ENCODE measurements around the gene DESI2.

DESI2 gene

GRCh38 chr1:244640917-244641316 is 12.0 kb upstream of the DESI2 start:
- ChIA-PET CTCF (no interaction called here), POLR2A (no interaction called here)

More at GRCh38 chr1:244640917-244641316, 12.0 kb upstream of the DESI2 start:
- Histone ChIP-seq H3K4me3 (ENCODE audit: low read depth, low read length) (no peak overlapping the region), H3K36me3 (ENCODE audit: control insufficient read depth in 2 of 2, insufficient read depth in 1 of 2, low read length in 2 of 2) (no peaks in the 10 kb centered on the region), H3K4me1 (ENCODE audit: control insufficient read depth, insufficient read depth, low read length) (no peaks in the 10 kb centered on the region), H3K27ac (ENCODE audit: extremely low read depth, low read depth, low read length) (no peak overlapping the region), H3K9me3 (ENCODE audit: control insufficient read depth, insufficient read depth, low read depth, low read length) (no peaks in the 10 kb centered on the region)
- TF ChIP-seq GLIS1 (tag by site-specific recombination; IDR thresholded peaks at IDR 0.05) (no peak), PRDM6 (tag by site-specific recombination; IDR thresholded peaks at IDR 0.05) (no peak), ZNF19 (tag by site-specific recombination; IDR thresholded peaks at IDR 0.05; ENCODE audit: low read depth) (no peak), ZFHX2 (tag by site-specific recombination; conservative IDR thresholded peaks at IDR 0.05) (no peak), ZNF2 (tag by site-specific recombination; IDR thresholded peaks at IDR 0.05) (no peak), ZNF610 (tag by site-specific recombination; IDR thresholded peaks at IDR 0.05; ENCODE audit: borderline replicate concordance) (no peak), RBAK (tag by site-specific recombination; IDR thresholded peaks at IDR 0.05) (no peak), ZNF664 (tag by site-specific recombination; IDR thresholded peaks at IDR 0.05) (no peak), ZXDB (tag by site-specific recombination; IDR thresholded peaks at IDR 0.05) (no peak), BCL11A (tag by site-specific recombination; IDR thresholded peaks at IDR 0.05; ENCODE audit: low read depth) (no peak), ZBTB10 (tag by site-specific recombination; IDR thresholded peaks at IDR 0.05) (no peak), ZNF175 (tag by site-specific recombination; IDR thresholded peaks at IDR 0.05) (no peak), KLF7 (tag by site-specific recombination; IDR thresholded peaks at IDR 0.05; ENCODE audit: borderline replicate concordance) (no peak), ZBTB44 (tag by site-specific recombination; IDR thresholded peaks at IDR 0.05) (no peak), ZNF132 (tag by site-specific recombination; IDR thresholded peaks at IDR 0.05; ENCODE audit: borderline replicate concordance) (no peak), ZNF239 (tag by site-specific recombination; IDR thresholded peaks at IDR 0.05) (no peak), KLF1 (tag by site-specific recombination; IDR thresholded peaks at IDR 0.05) (no peak), ZNF514 (tag by site-specific recombination; IDR thresholded peaks at IDR 0.05) (no peak), ZNF560 (tag by site-specific recombination; IDR thresholded peaks at IDR 0.05; ENCODE audit: borderline replicate concordance) (no peak), TSHZ1 (tag by site-specific recombination; IDR thresholded peaks at IDR 0.05; ENCODE audit: borderline replicate concordance) (no peak)

Measured in HEK293 (cell line).